NCI-H748 treated with DMSO at 0.1 percent for 48 hours (cell line): Measurements from ENCODE around the gene SSNA1.
"Not testable (repeated sequence)": the region's sequence is repeated elsewhere in the genome, so short reads cannot be mapped to it uniquely, and the experiment has no call there.

Source experiments
- DNase-seq: peaks from one replicate; lab custom pipeline; 2025; lab: John Stamatoyannopoulos, UW

SSNA1 gene

GRCh38 chr9:137231372-137232039, 43.0 kb downstream of the SSNA1 start:
- no peak for DNase-seq

GRCh38 chr9:137232101-137232500, 43.6 kb downstream of the SSNA1 start:
- DNase-seq: no peak

- no peak for DNase-seq
Observed at GRCh38 chr9:137232510-137232909, 44.0 kb downstream of the SSNA1 start.

- DNase-seq: no peak
Observed at GRCh38 chr9:137233143-137233980, 44.9 kb downstream of the SSNA1 start.

DNA sequence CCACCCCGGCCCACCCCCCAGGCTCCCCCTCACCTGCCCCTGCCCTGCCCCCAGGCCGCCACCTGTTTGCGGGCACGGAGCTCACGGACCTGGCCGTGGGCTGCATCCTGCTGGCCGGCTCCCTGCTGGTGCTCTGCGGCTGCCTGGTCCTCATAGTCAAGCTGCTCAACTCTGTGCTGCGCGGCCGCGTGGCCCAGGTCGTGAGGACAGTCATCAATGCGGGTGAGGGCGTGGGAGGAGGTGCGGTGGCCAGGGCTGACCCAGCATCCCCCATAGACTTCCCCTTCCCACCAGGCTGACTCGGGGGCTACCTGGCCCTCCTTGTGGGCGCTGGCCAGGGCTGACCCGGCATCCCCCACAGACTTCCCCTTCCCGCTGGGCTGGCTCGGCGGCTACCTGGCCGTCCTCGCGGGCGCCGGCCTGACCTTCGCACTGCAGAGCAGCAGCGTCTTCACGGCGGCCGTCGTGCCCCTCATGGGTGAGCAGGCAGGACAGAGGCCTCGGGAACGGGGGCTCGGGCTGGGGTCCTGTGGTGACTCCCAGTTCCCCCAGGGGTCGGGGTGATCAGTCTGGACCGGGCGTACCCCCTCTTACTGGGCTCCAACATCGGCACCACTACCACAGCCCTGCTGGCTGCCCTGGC, 45.7 kb downstream of the SSNA1 start:
- DNase-seq: no peak

DNA sequence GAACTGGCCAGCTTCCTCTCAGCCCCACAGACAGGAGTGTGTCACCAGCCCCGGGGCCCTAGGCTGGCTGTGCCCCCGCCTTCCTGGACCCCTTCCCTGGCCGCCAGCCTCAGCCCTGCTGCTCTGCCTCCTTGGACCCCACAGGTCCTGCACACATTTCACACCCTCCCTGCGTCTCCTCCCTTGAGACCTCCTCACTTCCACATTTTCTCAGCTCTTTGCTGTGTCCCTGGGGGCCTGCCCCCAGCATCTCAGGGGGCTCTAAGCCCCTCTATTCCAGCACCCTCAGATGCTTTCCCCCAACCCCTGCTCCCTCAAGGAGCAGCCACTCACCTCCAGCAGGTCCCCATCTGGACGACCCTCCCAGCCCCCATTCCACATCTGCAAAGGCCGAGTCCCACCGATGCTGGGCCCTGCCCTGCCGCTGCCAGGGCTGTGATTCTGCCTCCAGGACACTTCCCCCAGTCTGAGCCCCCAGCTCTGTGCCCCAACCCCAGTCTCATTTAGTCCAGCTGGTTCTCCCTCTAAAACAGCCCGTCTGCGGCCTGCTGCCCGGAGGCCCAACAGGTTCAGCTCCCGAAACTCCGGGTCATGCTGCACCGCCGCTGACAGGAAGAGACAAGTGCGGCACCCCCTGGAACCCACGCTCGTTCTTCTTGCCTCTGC, 46.4 kb downstream of the SSNA1 start:
- DNase-seq: no peak

- no peak for DNase-seq
Observed at GRCh38 chr9:137235424-137236237, 47.2 kb downstream of the SSNA1 start.

- peak; percentile 79 for DNase-seq
Observed at GRCh38 chr9:137236238-137236935, 47.9 kb downstream of the SSNA1 start.

DNA sequence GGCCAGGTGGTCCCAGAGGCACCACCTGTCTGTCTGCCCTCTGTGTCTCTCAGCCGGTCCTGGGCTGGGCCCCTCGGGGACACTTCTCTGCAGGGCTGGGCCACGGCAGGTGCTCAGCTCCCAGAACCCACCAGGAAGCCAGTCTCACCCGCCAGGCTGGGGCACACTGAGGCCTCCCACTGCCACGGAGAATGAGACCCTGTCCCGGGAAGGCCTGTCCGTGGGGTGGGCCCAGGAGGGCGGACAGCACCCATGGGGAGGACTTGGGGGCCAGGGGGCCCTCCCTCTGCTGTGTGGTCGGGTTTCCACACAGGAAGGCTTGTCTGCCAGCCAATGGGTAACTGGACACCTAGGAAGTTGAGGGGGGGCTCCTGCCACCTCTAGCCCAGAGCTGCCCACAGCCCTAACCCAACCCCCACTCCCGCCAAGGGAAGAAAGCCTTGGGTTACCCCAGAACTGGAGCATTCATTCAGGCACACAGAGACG, 48.5 kb downstream of the SSNA1 start:
- DNase-seq: no peak

- no peak for DNase-seq
Observed at GRCh38 chr9:137237759-137238726, 49.6 kb downstream of the SSNA1 start.

- DNase-seq: not testable (repeated sequence)
Observed at GRCh38 chr9:137239541-137240200, 51.2 kb downstream of the SSNA1 start.
